GM18511 (cell line): ENCODE measurements around the gene FNDC10.

Experiments
- ATAC-seq: cut with Tn5 transposase; IDR thresholded peaks from one replicate; pipeline ENCODE4 v1.9.1; 2021; ENCODE audit warnings: mild to moderate bottlenecking, moderate library complexity; ENCODE audit not compliant: unreplicated experiment

Gene FNDC10

GRCh38 chr1:1550087-1550486 lies 49.8 kb downstream of the FNDC10 start:
- ATAC-seq: no peak

DNA sequence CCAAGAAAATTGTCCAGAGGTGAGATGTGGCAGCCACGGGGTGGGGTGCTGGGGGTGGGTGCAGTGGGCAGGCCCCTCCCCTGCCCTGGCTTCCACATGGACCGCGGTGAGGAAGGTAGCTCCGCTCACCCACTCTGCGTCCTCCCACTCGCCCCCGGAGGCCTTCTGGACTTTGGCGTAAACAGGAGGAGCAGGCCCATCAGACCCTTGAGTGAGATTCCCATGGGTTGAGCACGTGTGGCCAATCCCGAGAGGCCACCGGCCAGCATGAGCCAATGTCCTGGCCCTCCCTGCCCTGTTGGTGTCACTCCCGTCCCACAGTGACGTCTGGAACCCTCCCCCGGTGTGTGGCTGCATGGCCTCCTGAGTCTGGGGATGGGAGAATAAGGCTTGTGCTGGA lies 51.3 kb downstream of the FNDC10 start:
- ATAC-seq: no peak
